22Rv1 (cell line): ENCODE data around the gene FAM149A.

ENCODE experiments used
- ZFX ChIP-seq: fragments of 450-650 bp; IDR thresholded peaks from 2 replicates; pipeline ENCODE4 v1.6.1; 2017; ENCODE audit warnings: antibody characterized with exemption, borderline replicate concordance
- TF ChIP-seq, protein P1 (sequence below): fragments of 450-650 bp; IDR thresholded peaks from 2 replicates; pipeline ENCODE4 v1.5.1; 2017; ENCODE audit warnings: mild to moderate bottlenecking

GRCh38 chr4:186144946-186145569 is 40.6 kb downstream of the FAM149A start:
- TF ChIP-seq, protein P1, sequence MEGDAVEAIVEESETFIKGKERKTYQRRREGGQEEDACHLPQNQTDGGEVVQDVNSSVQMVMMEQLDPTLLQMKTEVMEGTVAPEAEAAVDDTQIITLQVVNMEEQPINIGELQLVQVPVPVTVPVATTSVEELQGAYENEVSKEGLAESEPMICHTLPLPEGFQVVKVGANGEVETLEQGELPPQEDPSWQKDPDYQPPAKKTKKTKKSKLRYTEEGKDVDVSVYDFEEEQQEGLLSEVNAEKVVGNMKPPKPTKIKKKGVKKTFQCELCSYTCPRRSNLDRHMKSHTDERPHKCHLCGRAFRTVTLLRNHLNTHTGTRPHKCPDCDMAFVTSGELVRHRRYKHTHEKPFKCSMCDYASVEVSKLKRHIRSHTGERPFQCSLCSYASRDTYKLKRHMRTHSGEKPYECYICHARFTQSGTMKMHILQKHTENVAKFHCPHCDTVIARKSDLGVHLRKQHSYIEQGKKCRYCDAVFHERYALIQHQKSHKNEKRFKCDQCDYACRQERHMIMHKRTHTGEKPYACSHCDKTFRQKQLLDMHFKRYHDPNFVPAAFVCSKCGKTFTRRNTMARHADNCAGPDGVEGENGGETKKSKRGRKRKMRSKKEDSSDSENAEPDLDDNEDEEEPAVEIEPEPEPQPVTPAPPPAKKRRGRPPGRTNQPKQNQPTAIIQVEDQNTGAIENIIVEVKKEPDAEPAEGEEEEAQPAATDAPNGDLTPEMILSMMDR: no peak
- no peak for TF ChIP-seq ZFX
